HepG2 (cell line): Measurements from ENCODE around the gene RANBP3. TPM values are rescaled to one million over a fixed set of nuclear protein-coding genes. Genes with fewer than 3 reads are reported as not detected.

Experiments
- ARID5B ChIP-seq: IDR thresholded peaks from 2 replicates; pipeline ENCODE4 v1.4.0; 2020; ENCODE audit warnings: mild to moderate bottlenecking, missing genetic modification reagents
- HMG20A ChIP-seq: IDR thresholded peaks from 2 replicates; pipeline ENCODE4 v1.6.1; 2016; ENCODE audit warnings: borderline replicate concordance
- PBX2 ChIP-seq: IDR thresholded peaks from 2 replicates; pipeline ENCODE4 v1.6.1; 2016; ENCODE audit warnings: control low read depth
- RAD51 ChIP-seq: fragments of 450-650 bp; IDR thresholded peaks from 2 replicates; pipeline ENCODE4 v1.6.1; 2016; ENCODE audit warnings: borderline replicate concordance
- RFX5 ChIP-seq: IDR thresholded peaks from 2 replicates; pipeline ENCODE4 v1.6.1; 2011; ENCODE audit warnings: low read depth, low read length, improper control_type of control experiment
- RXRA ChIP-seq: sonication (generic); formaldehyde crosslinking; IDR thresholded peaks from 2 replicates; pipeline ENCODE4 v1.5.1; 2020; ENCODE audit warnings: missing genetic modification reagents
- XRCC5 ChIP-seq: fragments of 200-400 bp; formaldehyde crosslinking; optimal IDR thresholded peaks from 2 replicates; pipeline ENCODE3; 2017; ENCODE audit warnings: mild to moderate bottlenecking, low read length
- ZBED4 ChIP-seq: sonication (generic); formaldehyde crosslinking; IDR thresholded peaks from 2 replicates; pipeline ENCODE4 v1.4.0; 2020; ENCODE audit warnings: missing genetic modification reagents, borderline replicate concordance
- ZNF280D ChIP-seq: sonication (generic); formaldehyde crosslinking; IDR thresholded peaks from 2 replicates; pipeline ENCODE4 v1.5.1; 2020; ENCODE audit warnings: mild to moderate bottlenecking, missing genetic modification reagents
- ZNF605 ChIP-seq: sonication (generic); formaldehyde crosslinking; IDR thresholded peaks from 2 replicates; pipeline ENCODE4 v1.8.0; 2022; ENCODE audit warnings: mild to moderate bottlenecking, missing genetic modification reagents
- ZNF616 ChIP-seq: sonication (generic); formaldehyde crosslinking; IDR thresholded peaks from 2 replicates; pipeline ENCODE4 v1.5.0; 2020; ENCODE audit warnings: low read depth, mild to moderate bottlenecking, missing genetic modification reagents
- ZNF761 ChIP-seq: sonication (generic); formaldehyde crosslinking; conservative IDR thresholded peaks from 2 replicates; pipeline ENCODE4 v1.4.0; 2020; ENCODE audit warnings: mild to moderate bottlenecking, missing genetic modification reagents
- ZNF83 ChIP-seq: sonication (generic); formaldehyde crosslinking; IDR thresholded peaks from 2 replicates; pipeline ENCODE4 v1.4.0; 2020; ENCODE audit warnings: missing genetic modification reagents, mild to moderate bottlenecking, borderline replicate concordance
- ZSCAN9 ChIP-seq: IDR thresholded peaks from 2 replicates; pipeline ENCODE4 v1.6.1; 2016; ENCODE audit warnings: borderline replicate concordance
- polyA plus RNA-seq, 8 experiments: library from polyadenylated mRNA; depleted of rRNA in 3 of 8; stranded (reverse) in 7 of 8; unstranded in 1 of 8; fragments of >200 nt; fragmentation: Illumina TruSeq in 4 of 8; extraction: Trizol in 4 of 8; gene quantifications; 2 replicates each; pipeline versions ENCODE4 v1.2.1 to v1.2.3, GENCODE V29; 2011 to 2016; ENCODE audit warnings: low read depth in 4 of 8, missing spikeins in 1 of 8, mixed read lengths in 1 of 8; ENCODE audit not compliant: insufficient read depth in 1 of 8
- total RNA-seq, 5 experiments: library from RNA; depleted of rRNA; stranded (reverse); fragments of >200 nt; fragmentation: Illumina TruSeq; extraction: Trizol; gene quantifications; 2 replicates each; pipeline ENCODE4 v1.2.3, GENCODE V29; 2016; ENCODE audit warnings: low read depth in 1 of 5
- TF ChIP-seq, protein P1 (sequence below): sonication (generic); formaldehyde crosslinking; IDR thresholded peaks from 2 replicates; pipeline ENCODE4 v1.5.1; 2020; ENCODE audit warnings: mild to moderate bottlenecking, moderate library complexity, missing genetic modification reagents

Gene RANBP3
- total and polyA plus RNA-seq, 2 of the 13 experiments (the other 11 are each of a cell fraction or from before 2014, with no cell fraction given) = 39.5 to 149 TPM

- TF ChIP-seq PBX2 (CRISPR knock-in tag) = no peak
- TF ChIP-seq XRCC5 = peak; percentile 34
- no peak for TF ChIP-seq ZNF761 (CRISPR knock-in tag)
- no peak for TF ChIP-seq ZNF616 (CRISPR knock-in tag)
- TF ChIP-seq ZNF280D (CRISPR knock-in tag) = no peak; the same call in 1 of the 2 replicates
- peak; percentile 10; the same call in 1 of the 2 replicates for TF ChIP-seq RXRA (CRISPR knock-in tag)
- TF ChIP-seq RFX5 = no peak
- TF ChIP-seq ZNF605 = 0 out of 2 replicates have a peak, but pooled peaks have one; percentile 43
- TF ChIP-seq ZBED4 (CRISPR knock-in tag) = no peak
- TF ChIP-seq HMG20A (CRISPR knock-in tag) = no peak
- peak; percentile 63 for TF ChIP-seq ARID5B (CRISPR knock-in tag)
- TF ChIP-seq, protein P1, sequence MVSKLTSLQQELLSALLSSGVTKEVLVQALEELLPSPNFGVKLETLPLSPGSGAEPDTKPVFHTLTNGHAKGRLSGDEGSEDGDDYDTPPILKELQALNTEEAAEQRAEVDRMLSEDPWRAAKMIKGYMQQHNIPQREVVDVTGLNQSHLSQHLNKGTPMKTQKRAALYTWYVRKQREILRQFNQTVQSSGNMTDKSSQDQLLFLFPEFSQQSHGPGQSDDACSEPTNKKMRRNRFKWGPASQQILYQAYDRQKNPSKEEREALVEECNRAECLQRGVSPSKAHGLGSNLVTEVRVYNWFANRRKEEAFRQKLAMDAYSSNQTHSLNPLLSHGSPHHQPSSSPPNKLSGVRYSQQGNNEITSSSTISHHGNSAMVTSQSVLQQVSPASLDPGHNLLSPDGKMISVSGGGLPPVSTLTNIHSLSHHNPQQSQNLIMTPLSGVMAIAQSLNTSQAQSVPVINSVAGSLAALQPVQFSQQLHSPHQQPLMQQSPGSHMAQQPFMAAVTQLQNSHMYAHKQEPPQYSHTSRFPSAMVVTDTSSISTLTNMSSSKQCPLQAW (CRISPR knock-in tag) = peak; percentile 5; the same call in 1 of the 2 replicates
- TF ChIP-seq RAD51 = no peak
- no peak for TF ChIP-seq ZSCAN9 (CRISPR knock-in tag)
- no peak for TF ChIP-seq ZNF83 (CRISPR knock-in tag)
Observed at GRCh38 chr19:5891938-5892771, 85.8 kb downstream of the RANBP3 start (continued).
